Neural cell (in vitro differentiated cells): Measurements from ENCODE around the gene DHX30. TPM values are rescaled to one million over a fixed set of nuclear protein-coding genes. Genes with fewer than 3 reads are reported as not detected.

Experiments
- H2AFZ ChIP-seq: fragments of 200-600, 300-800 bp; sonication (generic), shearing (Covaris generic); 2 replicates; pipeline ENCODE4 v1.6.0; 2014; ENCODE audit warnings: low read depth, mild to moderate bottlenecking, antibody characterized with exemption, low read length, moderate library complexity
- H3F3A ChIP-seq: fragments of 200-600 bp; shearing (Covaris generic); 2 replicates; pipeline ENCODE4 v1.6.1; 2016; ENCODE audit warnings: mild to moderate bottlenecking, moderate library complexity, mixed read lengths, antibody characterized with exemption, low read length; ENCODE audit not compliant: insufficient read depth, poor library complexity, severe bottlenecking
- H3K27ac ChIP-seq: fragments of 200-600, 300-800 bp; sonication (generic), shearing (Covaris generic); 2 replicates; pipeline ENCODE4 v1.5.1; 2014; ENCODE audit warnings: mild to moderate bottlenecking, low read length, moderate library complexity
- H3K27me3 ChIP-seq: fragments of 300-800, 200-600 bp; sonication (generic), shearing (Covaris generic); 2 replicates; pipeline ENCODE4 v1.6.0; 2014; ENCODE audit warnings: mild to moderate bottlenecking, low read depth, low read length, moderate library complexity; ENCODE audit not compliant: insufficient read depth
- H3K36me3 ChIP-seq: fragments of 300-800, 200-600 bp; sonication (generic), shearing (Covaris generic); 2 replicates; pipeline ENCODE4 v1.5.1; 2014; ENCODE audit warnings: mild to moderate bottlenecking, antibody characterized with exemption, low read length, moderate library complexity; ENCODE audit not compliant: insufficient read depth
- H3K4me2 ChIP-seq: fragments of 300-800, 200-600 bp; sonication (generic), shearing (Covaris generic); 2 replicates; pipeline ENCODE4 v1.6.0; 2014; ENCODE audit warnings: mild to moderate bottlenecking, low read length
- H3K4me3 ChIP-seq: fragments of 300-800, 200-600 bp; sonication (generic), shearing (Covaris generic); 2 replicates; pipeline ENCODE4 v1.5.1; 2014; ENCODE audit warnings: mild to moderate bottlenecking, low read length, moderate library complexity
- H3K79me2 ChIP-seq: fragments of 200-600 bp; shearing (Covaris generic); replicated peaks from 2 replicates; pipeline ENCODE4 v1.6.0; 2014; ENCODE audit warnings: mild to moderate bottlenecking, low read length, moderate library complexity; ENCODE audit not compliant: insufficient read depth
- H3K9ac ChIP-seq: fragments of 300-800, 200-600 bp; sonication (generic), shearing (Covaris generic); 2 replicates; pipeline ENCODE4 v1.6.1; 2016; ENCODE audit warnings: mild to moderate bottlenecking, low read length, mixed read lengths
- H3K9me2 ChIP-seq: fragments of 200-600 bp; shearing (Covaris generic); 2 replicates; pipeline ENCODE4 v1.6.1; 2016; ENCODE audit warnings: mild to moderate bottlenecking, low read length, mixed read lengths; ENCODE audit not compliant: insufficient read depth
- H3K9me3 ChIP-seq: fragments of 200-600, 300-800 bp; sonication (generic), shearing (Covaris generic); 2 replicates; pipeline ENCODE4 v1.6.1; 2016; ENCODE audit warnings: mild to moderate bottlenecking, mixed run types, low read length, moderate library complexity, mixed read lengths
- H4K20me1 ChIP-seq: fragments of 200-600 bp; shearing (Covaris generic); 2 replicates; pipeline ENCODE4 v1.6.1; 2016; ENCODE audit warnings: mild to moderate bottlenecking, mixed run types; ENCODE audit not compliant: insufficient read depth
- CTCF ChIP-seq: fragments of 450-650 bp; IDR thresholded peaks from 2 replicates; pipeline ENCODE4 v1.5.1; 2014; ENCODE audit warnings: antibody characterized with exemption, mild to moderate bottlenecking, moderate library complexity; ENCODE audit not compliant: poor library complexity, severe bottlenecking
- EP300 ChIP-seq: fragments of 450-650 bp; conservative IDR thresholded peaks from 2 replicates; pipeline ENCODE4 v1.6.1; 2014; ENCODE audit warnings: antibody characterized with exemption, mild to moderate bottlenecking, moderate library complexity; ENCODE audit not compliant: poor library complexity, severe bottlenecking
- EZH2 ChIP-seq: fragments of 200-600, 300-800 bp; shearing (Covaris generic), sonication (generic); IDR thresholded peaks from 2 replicates; pipeline ENCODE4 v1.6.1; 2014; ENCODE audit warnings: antibody characterized with exemption, low read length, borderline replicate concordance, mild to moderate bottlenecking; ENCODE audit not compliant: insufficient read depth, poor library complexity, severe bottlenecking
- MXI1 ChIP-seq: fragments of 450-650 bp; conservative IDR thresholded peaks from 2 replicates; pipeline ENCODE4 v1.6.1; 2014; ENCODE audit warnings: antibody characterized with exemption, mild to moderate bottlenecking; ENCODE audit not compliant: poor library complexity, severe bottlenecking
- POLR2AphosphoS5 ChIP-seq: IDR thresholded peaks from 2 replicates; pipeline ENCODE4 v1.6.1; 2012
- RAD21 ChIP-seq: fragments of 450-650 bp; conservative IDR thresholded peaks from 2 replicates; pipeline ENCODE4 v1.6.1; 2014; ENCODE audit warnings: antibody characterized with exemption, mild to moderate bottlenecking, moderate library complexity
- REST ChIP-seq: IDR thresholded peaks from 2 replicates; pipeline ENCODE4 v1.6.1; 2012; ENCODE audit warnings: borderline replicate concordance
- SMC3 ChIP-seq: fragments of 450-650 bp; conservative IDR thresholded peaks from 2 replicates; pipeline ENCODE4 v1.6.1; 2014; ENCODE audit warnings: antibody characterized with exemption, mild to moderate bottlenecking, moderate library complexity; ENCODE audit not compliant: poor library complexity
- TAF1 ChIP-seq: IDR thresholded peaks from 2 replicates; pipeline ENCODE4 v1.6.1; 2012; ENCODE audit warnings: low read depth
- polyA plus RNA-seq: library from polyadenylated mRNA; depleted of rRNA; stranded (reverse); fragments of >200 nt; gene quantifications from 2 replicates; pipeline ENCODE4 v1.2.3, GENCODE V29; 2014

DHX30 gene
- polyA plus RNA-seq, 1 donor from 2014 or later, result 101 TPM

GRCh38 chr3:47783673-47784072 is 19.3 kb upstream of the DHX30 start:
- Histone ChIP-seq H3F3A (peaks cover 10% of the 10 kb centered on the region), H3K4me2 (no peak overlapping the region), H3K27me3 (no peaks in the 10 kb centered on the region), H2AFZ (no peak overlapping the region), H3K79me2 (peaks cover 25% of the 10 kb centered on the region), H3K4me3 (no peak overlapping the region), H3K9ac (no peak overlapping the region), H3K9me3 (no peaks in the 10 kb centered on the region), H3K27ac (no peak overlapping the region), H4K20me1 (no peaks in the 10 kb centered on the region), H3K36me3 (no peaks in the 10 kb centered on the region), H3K9me2 (no peaks in the 10 kb centered on the region)
- TF ChIP-seq EZH2, result no peak
- TF ChIP-seq POLR2AphosphoS5, result no peak
- TF ChIP-seq EP300, result no peak
- no peak for TF ChIP-seq TAF1
- no peak for TF ChIP-seq MXI1
- no peak for TF ChIP-seq REST
- no peak for TF ChIP-seq CTCF
- TF ChIP-seq RAD21, result no peak
- no peak for TF ChIP-seq SMC3

DNA sequence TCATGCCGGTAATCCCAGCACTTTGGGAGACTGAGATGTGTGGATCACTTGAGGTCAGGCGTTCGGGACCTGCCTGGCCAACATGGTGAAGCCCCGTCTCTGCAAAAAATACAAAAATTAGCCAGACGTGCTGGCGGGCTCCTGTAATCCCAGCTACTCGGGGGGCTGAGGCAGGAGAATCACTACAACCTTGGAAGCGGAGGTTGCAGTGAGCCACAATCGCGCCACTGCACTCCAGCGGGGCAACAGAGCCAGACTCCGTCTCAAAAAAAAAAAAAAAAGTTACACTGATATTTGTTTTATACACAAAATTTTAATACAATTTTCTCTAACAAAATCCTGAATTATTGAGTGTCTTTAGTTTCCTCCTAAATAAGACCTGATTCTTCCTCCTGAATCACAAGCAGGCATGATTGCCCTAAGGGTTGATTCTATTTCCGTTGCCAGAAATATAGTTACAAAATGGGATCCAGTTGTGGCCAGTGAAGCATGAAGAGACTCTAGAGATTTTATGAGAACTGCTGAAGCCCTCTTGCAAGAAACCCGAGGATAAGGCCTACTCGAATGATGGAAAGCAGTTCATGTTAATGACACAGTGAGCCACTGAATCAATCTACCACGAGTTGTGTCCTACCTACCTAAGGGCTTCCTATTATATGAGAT is 11.6 kb upstream of the DHX30 start:
- H3K27ac ChIP-seq, result no peak overlapping the region
- H3K36me3 ChIP-seq, result no peaks in the 10 kb centered on the region
- no peak for TF ChIP-seq EP300
- TF ChIP-seq POLR2AphosphoS5, result no peak
- no peak for TF ChIP-seq TAF1
- no peak for TF ChIP-seq MXI1
- no peak for TF ChIP-seq RAD21
- no peak for TF ChIP-seq CTCF
- no peak for TF ChIP-seq SMC3
- TF ChIP-seq REST, result no peak
- TF ChIP-seq EZH2, result no peak
- H3K9ac ChIP-seq, result no peak overlapping the region
- no peaks in the 10 kb centered on the region for H3F3A ChIP-seq
- H4K20me1 ChIP-seq, result no peaks in the 10 kb centered on the region
- no peaks in the 10 kb centered on the region for H3K9me2 ChIP-seq
- H3K79me2 ChIP-seq, result no peaks in the 10 kb centered on the region
- no peak overlapping the region for H3K4me3 ChIP-seq
- H2AFZ ChIP-seq, result no peak overlapping the region
- H3K27me3 ChIP-seq, result no peaks in the 10 kb centered on the region
- no peaks in the 10 kb centered on the region for H3K9me3 ChIP-seq
- H3K4me2 ChIP-seq, result no peak overlapping the region
